ENCODE results near the gene LEF1. TPM values are rescaled to one million over a fixed set of nuclear protein-coding genes. Genes with fewer than 3 reads are reported as not detected.

LEF1 gene
- total RNA-seq, 6 donors from 2014 or later = 3.3 to 10.0 (median 5.6) TPM

DNA sequence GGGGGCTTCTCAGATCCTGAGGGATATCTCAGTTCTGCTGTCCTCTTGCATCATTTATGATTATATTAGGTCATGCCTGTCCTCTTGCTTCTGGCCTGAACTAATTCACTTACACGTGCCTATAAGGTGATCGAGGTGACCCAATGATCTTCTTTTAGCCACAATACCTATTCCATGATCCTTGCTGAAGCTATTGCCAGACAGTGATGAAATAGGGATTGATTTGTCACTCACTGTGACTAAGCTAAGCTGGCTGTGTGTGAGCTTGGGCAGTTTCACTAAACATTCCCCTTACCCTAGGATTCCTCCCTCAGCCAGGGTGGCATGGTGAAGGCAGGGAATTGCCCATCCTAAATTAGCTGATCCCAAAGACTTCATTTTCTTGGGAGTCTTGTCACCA, 160.0 kb downstream of the LEF1 start:
- no peak for ATAC-seq (ENCODE audit: low FRiP score in 2 of 2)
- TF ChIP-seq POLR2A (IDR thresholded peaks at IDR 0.05) (no peak), POLR2AphosphoS5 (IDR thresholded peaks at IDR 0.05) (no peak)
- TF ChIP-seq, protein P1, sequence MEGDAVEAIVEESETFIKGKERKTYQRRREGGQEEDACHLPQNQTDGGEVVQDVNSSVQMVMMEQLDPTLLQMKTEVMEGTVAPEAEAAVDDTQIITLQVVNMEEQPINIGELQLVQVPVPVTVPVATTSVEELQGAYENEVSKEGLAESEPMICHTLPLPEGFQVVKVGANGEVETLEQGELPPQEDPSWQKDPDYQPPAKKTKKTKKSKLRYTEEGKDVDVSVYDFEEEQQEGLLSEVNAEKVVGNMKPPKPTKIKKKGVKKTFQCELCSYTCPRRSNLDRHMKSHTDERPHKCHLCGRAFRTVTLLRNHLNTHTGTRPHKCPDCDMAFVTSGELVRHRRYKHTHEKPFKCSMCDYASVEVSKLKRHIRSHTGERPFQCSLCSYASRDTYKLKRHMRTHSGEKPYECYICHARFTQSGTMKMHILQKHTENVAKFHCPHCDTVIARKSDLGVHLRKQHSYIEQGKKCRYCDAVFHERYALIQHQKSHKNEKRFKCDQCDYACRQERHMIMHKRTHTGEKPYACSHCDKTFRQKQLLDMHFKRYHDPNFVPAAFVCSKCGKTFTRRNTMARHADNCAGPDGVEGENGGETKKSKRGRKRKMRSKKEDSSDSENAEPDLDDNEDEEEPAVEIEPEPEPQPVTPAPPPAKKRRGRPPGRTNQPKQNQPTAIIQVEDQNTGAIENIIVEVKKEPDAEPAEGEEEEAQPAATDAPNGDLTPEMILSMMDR (IDR thresholded peaks at IDR 0.05) = no peak
- Histone ChIP-seq H3K27ac (no peak overlapping the region), H3K27me3 (no peaks in the 10 kb centered on the region), H3K4me1 (no peaks in the 10 kb centered on the region), H3K9me3 (no peaks in the 10 kb centered on the region), H3K36me3 (peaks cover 0 to 12% (median 3%) of the 10 kb centered on the region in 4 donors), H3K4me3 (no peak overlapping the region)
- no peak for DNase-seq
- WGBS, 2 donors = 86 to 96% methylated on average over 2 of the region's 2 CpGs

DNA sequence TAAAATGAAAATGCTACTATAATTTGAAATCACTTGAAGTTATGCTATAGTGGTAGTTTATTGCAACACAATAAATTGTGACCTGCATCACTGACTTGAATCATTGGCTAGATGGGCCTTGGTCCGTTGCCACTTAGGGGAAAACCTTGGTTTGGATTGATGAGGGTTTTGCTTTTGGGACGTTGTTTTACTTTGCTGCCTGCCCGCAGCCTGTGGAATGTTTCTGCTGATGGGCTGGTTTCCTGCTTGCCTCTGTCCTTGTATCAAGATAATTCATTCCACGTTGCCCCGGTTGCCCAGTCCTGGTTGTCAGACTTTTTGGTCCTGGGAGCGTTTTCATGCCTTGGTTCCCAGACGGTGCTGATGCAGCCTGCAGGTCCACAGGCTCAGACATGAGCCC, 160.7 kb downstream of the LEF1 start:
- no peaks in the 10 kb centered on the region for H3K4me1 ChIP-seq
- DNase-seq (no peak), ATAC-seq (ENCODE audit: low FRiP score in 2 of 2) (no peak)
- TF ChIP-seq, protein P1 (IDR thresholded peaks at IDR 0.05) = no peak
- TF ChIP-seq POLR2AphosphoS5 (IDR thresholded peaks at IDR 0.05) = no peak
- TF ChIP-seq EP300 (IDR thresholded peaks at IDR 0.05) = no peak
- TF ChIP-seq POLR2A (IDR thresholded peaks at IDR 0.05) = no peak
- H3K27me3 ChIP-seq = no peaks in the 10 kb centered on the region
- no peak overlapping the region for H3K4me3 ChIP-seq
- H3K9me3 ChIP-seq = no peaks in the 10 kb centered on the region
- H3K27ac ChIP-seq = no peak overlapping the region
- peaks cover 0 to 9% (median 3%) of the 10 kb centered on the region in 4 donors for H3K36me3 ChIP-seq
- WGBS, 2 donors = 88 to 91% methylated on average over 7 of the region's 7 CpGs

DNA sequence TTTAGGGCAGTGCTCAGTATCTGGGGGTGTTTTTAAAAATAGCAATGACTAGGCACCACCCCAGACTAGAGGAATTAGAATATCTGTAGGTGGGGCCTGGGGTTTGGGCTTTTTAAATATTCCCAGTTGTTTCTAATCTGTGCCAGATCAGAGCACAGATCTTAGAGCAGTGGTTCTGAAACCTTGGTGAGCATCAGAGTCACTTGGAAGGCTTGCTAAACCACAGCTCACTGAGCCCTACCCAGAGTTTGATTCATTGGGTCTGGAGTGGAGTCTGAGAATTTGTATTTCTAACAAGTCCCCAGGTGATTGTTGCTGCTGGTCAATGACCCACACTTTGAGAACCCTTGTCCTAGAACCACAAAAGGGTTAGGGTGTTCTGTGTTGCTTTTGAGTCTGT, 162.4 kb downstream of the LEF1 start:
- TF ChIP-seq, protein P1 (IDR thresholded peaks at IDR 0.05) = no peak
- no peak for TF ChIP-seq EP300 (IDR thresholded peaks at IDR 0.05)
- no peak for TF ChIP-seq POLR2A (IDR thresholded peaks at IDR 0.05)
- no peak for TF ChIP-seq POLR2AphosphoS5 (IDR thresholded peaks at IDR 0.05)
- no peak overlapping the region for H3K27ac ChIP-seq
- no peaks in the 10 kb centered on the region for H3K4me1 ChIP-seq
- DNase-seq (no peak), ATAC-seq (ENCODE audit: low FRiP score in 2 of 2) (no peak)
- H3K36me3 ChIP-seq = peaks cover 0 to 6% (median 3%) of the 10 kb centered on the region in 4 donors
- no peaks in the 10 kb centered on the region for H3K9me3 ChIP-seq
- H3K27me3 ChIP-seq = no peaks in the 10 kb centered on the region
- no peak overlapping the region for H3K4me3 ChIP-seq

DNA sequence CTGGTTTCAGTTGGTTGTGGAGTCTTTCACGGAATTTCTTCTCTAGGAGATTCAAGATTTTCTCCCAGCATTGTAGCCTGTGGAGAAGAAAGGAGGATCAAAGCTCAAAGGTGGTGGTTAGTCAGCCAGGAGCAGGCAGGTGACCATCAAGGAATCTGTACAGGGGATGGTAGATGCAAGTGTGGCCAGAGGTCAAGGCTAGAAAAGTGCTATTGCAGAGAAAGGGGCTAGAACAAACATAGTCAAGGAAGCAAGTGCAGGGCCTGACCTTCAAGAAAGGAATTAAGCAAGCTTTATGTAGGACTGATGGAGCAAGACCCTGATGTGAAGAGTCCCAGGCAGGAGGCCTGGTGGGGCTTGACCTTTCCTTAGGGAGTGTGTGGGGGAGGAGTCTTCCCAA, 162.9 kb downstream of the LEF1 start:
- Histone ChIP-seq H3K4me3 (no peak overlapping the region), H3K9me3 (no peaks in the 10 kb centered on the region), H3K4me1 (no peaks in the 10 kb centered on the region), H3K36me3 (peaks cover 0 to 2% (median under 1%) of the 10 kb centered on the region in 4 donors), H3K27ac (no peak overlapping the region), H3K27me3 (no peaks in the 10 kb centered on the region)
- TF ChIP-seq POLR2A (IDR thresholded peaks at IDR 0.05) (no peak), POLR2AphosphoS5 (IDR thresholded peaks at IDR 0.05) (no peak), EP300 (IDR thresholded peaks at IDR 0.05) (no peak)
- TF ChIP-seq, protein P1 (IDR thresholded peaks at IDR 0.05) = no peak
- 96 to 100% methylated on average over 1 of the region's 1 CpG for WGBS, 2 donors
- no peak for ATAC-seq (ENCODE audit: low FRiP score in 2 of 2)
- no peak for DNase-seq

DNA sequence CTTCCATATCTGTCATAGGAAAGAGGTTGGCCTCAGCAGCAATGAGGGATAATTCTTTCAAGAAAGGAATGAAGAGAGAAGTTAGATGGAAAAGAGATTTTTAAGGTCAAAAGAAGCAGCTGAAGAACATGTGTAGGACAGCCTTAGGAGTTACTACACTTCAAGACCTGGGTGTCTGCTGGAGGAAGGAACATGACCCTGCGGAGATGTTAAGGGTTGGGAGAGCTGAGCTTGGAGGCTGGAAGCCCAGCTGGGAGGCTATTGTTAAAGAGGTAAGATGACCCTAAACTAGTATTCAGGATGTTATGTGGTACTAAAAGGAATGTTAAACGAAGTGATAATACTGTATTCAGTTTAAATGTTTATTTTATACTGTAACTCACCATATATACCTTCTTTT, 164.1 kb downstream of the LEF1 start:
- 90 to 92% methylated on average over 2 of the region's 2 CpGs for WGBS, 2 donors
- H3K4me3 ChIP-seq = no peak overlapping the region
- no peaks in the 10 kb centered on the region for H3K36me3 ChIP-seq
- ATAC-seq (ENCODE audit: low FRiP score in 2 of 2) (no peak), DNase-seq (no peak)
- H3K27ac ChIP-seq = no peak overlapping the region
- no peaks in the 10 kb centered on the region for H3K9me3 ChIP-seq
- TF ChIP-seq, protein P1 (IDR thresholded peaks at IDR 0.05) = no peak
- no peak for TF ChIP-seq POLR2A (IDR thresholded peaks at IDR 0.05)
- no peaks in the 10 kb centered on the region for H3K27me3 ChIP-seq
- peaks cover 0 to 3% (median 2%) of the 10 kb centered on the region in 4 donors for H3K4me1 ChIP-seq
